MCF 10A (cell line): ENCODE results near the gene MC5R. TPM values are rescaled to one million over a fixed set of nuclear protein-coding genes. Genes with fewer than 3 reads are reported as not detected.

Source experiments
- BruUV-seq: library from RNA; stranded (reverse); fragments of 400-500 nt; replicated peaks from 2 replicates; lab custom pipeline; 2021; lab: Mats Ljungman, UMichigan
- CTCF ChIA-PET: fragments of 300-600 bp; sonication (Branson Sonifier 250); formaldehyde crosslinking; extraction: SDS; loops from one replicate; lab custom pipeline; 2021; ENCODE audit warnings: antibody characterized with exemption, inconsistent platforms; lab: Yijun Ruan, JAX
- POLR2A ChIA-PET: fragments of 300-600, 350-650 bp; sonication (Branson Sonifier 250); formaldehyde crosslinking; extraction: SDS; loops from one replicate; lab custom pipeline; 2020; ENCODE audit warnings: antibody characterized with exemption, inconsistent platforms; lab: Yijun Ruan, JAX
- DNase-seq: peaks from one replicate; pipeline ENCODE4 v3.0.0-alpha.2; 2018; ENCODE audit not compliant: unreplicated experiment
- H3K27ac Mint-ChIP-seq: one replicate; pipeline ENCODE4 v1.8.0; 2022; ENCODE audit warnings: mild to moderate bottlenecking, low read depth, mixed read lengths; ENCODE audit not compliant: unreplicated experiment
- H3K27me3 Mint-ChIP-seq: one replicate; pipeline ENCODE4 v1.8.0; 2022; ENCODE audit warnings: mixed read lengths; ENCODE audit not compliant: insufficient read depth, unreplicated experiment
- H3K36me3 Mint-ChIP-seq: one replicate; pipeline ENCODE4 v1.8.0; 2022; ENCODE audit warnings: mild to moderate bottlenecking, moderate library complexity, mixed read lengths; ENCODE audit not compliant: insufficient read depth, unreplicated experiment
- H3K4me1 Mint-ChIP-seq: one replicate; pipeline ENCODE4 v1.8.0; 2022; ENCODE audit warnings: mixed read lengths; ENCODE audit not compliant: insufficient read depth, unreplicated experiment
- H3K4me3 Mint-ChIP-seq: one replicate; pipeline ENCODE4 v1.8.0; 2022; ENCODE audit warnings: mild to moderate bottlenecking, moderate library complexity, mixed read lengths; ENCODE audit not compliant: unreplicated experiment
- H3K9me3 Mint-ChIP-seq: one replicate; pipeline ENCODE4 v1.8.0; 2022; ENCODE audit warnings: mixed read lengths; ENCODE audit not compliant: unreplicated experiment
- intact Hi-C: fragments of 100-400 bp; cut with micrococcal nuclease; formaldehyde crosslinking; loops from 2 replicates; pipeline ENCODE4 v1.14.1; 2022
- total RNA-seq: library from RNA; stranded (reverse); gene quantifications from 2 replicates; pipeline ENCODE4 v1.2.3, GENCODE V29; 2022
- TF ChIP-seq, protein P1 (sequence below): fragments of 200-600 bp; IDR thresholded peaks from one replicate; pipeline ENCODE4 v1.8.0; 2022; ENCODE audit warnings: antibody characterized with exemption, mild to moderate bottlenecking; ENCODE audit not compliant: unreplicated experiment

Gene MC5R
- total RNA-seq, 1 experiment from 2014 or later, result not detected

GRCh38 chr18:13801260-13801601 is 22.7 kb upstream of the MC5R start:
- H3K4me3 Mint-ChIP-seq, result no peak overlapping the region
- H3K9me3 Mint-ChIP-seq, result no peaks in the 10 kb centered on the region
- H3K4me1 Mint-ChIP-seq, result peaks cover 14% of the 10 kb centered on the region
- H3K27me3 Mint-ChIP-seq, result no peaks in the 10 kb centered on the region
- TF ChIP-seq, protein P1, sequence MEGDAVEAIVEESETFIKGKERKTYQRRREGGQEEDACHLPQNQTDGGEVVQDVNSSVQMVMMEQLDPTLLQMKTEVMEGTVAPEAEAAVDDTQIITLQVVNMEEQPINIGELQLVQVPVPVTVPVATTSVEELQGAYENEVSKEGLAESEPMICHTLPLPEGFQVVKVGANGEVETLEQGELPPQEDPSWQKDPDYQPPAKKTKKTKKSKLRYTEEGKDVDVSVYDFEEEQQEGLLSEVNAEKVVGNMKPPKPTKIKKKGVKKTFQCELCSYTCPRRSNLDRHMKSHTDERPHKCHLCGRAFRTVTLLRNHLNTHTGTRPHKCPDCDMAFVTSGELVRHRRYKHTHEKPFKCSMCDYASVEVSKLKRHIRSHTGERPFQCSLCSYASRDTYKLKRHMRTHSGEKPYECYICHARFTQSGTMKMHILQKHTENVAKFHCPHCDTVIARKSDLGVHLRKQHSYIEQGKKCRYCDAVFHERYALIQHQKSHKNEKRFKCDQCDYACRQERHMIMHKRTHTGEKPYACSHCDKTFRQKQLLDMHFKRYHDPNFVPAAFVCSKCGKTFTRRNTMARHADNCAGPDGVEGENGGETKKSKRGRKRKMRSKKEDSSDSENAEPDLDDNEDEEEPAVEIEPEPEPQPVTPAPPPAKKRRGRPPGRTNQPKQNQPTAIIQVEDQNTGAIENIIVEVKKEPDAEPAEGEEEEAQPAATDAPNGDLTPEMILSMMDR, result no peak
- ChIA-PET POLR2A (interaction anchor here (1.2 kb wide), 1 partner anchor 74 kb away, joined by 3 read pairs; the partner anchor contains the start of genes FAM210A and RNMT), CTCF (interaction anchor here (4.5 kb wide), 1 partner anchor 12 kb away, joined by 44 read pairs; no protein-coding TSS in a partner anchor)
- DNase-seq, result no peak
- H3K36me3 Mint-ChIP-seq, result no peaks in the 10 kb centered on the region
- BruUV-seq, result no TSS peak
- intact Hi-C loops, result no loop called here
- no peak overlapping the region for H3K27ac Mint-ChIP-seq

GRCh38 chr18:13804305-13804704 is 19.6 kb upstream of the MC5R start:
- TF ChIP-seq, protein P1, result no peak
- H3K9me3 Mint-ChIP-seq, result no peaks in the 10 kb centered on the region

DNA sequence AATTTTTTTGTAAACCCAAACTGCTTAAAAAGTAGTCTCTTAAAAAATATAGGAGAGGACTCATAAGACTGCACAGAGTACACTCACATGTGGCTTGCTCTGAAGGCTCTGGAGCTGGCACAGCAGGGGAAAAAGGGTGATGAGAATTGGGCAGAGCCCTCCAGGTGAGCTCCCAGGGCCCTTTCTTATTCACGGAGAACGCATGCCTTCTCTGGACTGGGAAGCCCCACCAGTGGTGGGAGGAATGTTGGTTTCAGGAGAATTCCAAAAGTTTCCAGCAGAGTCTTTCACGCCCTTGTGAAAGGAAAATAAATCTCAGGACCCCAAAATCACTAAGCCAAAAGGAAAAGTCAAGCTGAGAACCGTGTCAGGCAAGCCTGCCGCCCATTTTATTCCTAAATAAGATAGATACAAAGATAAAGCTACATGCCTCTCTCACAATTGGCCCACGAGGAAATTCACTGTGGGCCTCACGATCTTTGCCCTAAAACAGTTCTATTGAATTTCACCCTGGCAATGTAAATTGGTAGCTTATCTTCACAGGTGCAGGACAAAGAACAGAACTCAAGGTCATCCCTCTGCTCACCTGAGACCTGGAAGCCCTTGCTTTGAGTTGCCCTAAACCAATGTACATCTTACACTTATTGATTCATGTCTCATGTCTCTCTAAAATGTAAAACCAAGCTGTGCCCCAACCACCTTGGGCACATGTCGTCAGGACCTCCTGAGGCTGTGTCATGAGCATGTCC is 15.5 kb upstream of the MC5R start:
- intact Hi-C loops, result no loop called here
- no peak overlapping the region for H3K4me3 Mint-ChIP-seq
- CTCF ChIA-PET, result interaction anchor here (0.6 to 11.9 kb wide), 6 partner anchors 13 to 608 kb away, joined by 3 to 124 read pairs (median 4); partner anchors contain the start of gene MC5R
- no TSS peak for BruUV-seq
- H3K36me3 Mint-ChIP-seq, result no peaks in the 10 kb centered on the region
- H3K27me3 Mint-ChIP-seq, result no peaks in the 10 kb centered on the region
- no peak overlapping the region for H3K27ac Mint-ChIP-seq
- H3K9me3 Mint-ChIP-seq, result no peaks in the 10 kb centered on the region
- no peak for DNase-seq
- POLR2A ChIA-PET, result no interaction called here
- TF ChIP-seq, protein P1, result no peak
- peaks cover 4% of the 10 kb centered on the region for H3K4me1 Mint-ChIP-seq

More at GRCh38 chr18:13804305-13804704, 19.6 kb upstream of the MC5R start:
- ChIA-PET POLR2A (no interaction called here), CTCF (interaction anchor here (0.7 to 4.5 kb wide), 4 partner anchors 9 to 247 kb away, joined by 3 to 44 read pairs (median 6); partner anchors contain the start of gene MC5R)
- H3K27ac Mint-ChIP-seq, result no peak overlapping the region
- no peaks in the 10 kb centered on the region for H3K36me3 Mint-ChIP-seq
- BruUV-seq, result no TSS peak
- intact Hi-C loops, result no loop called here
- DNase-seq, result no peak
- no peaks in the 10 kb centered on the region for H3K4me1 Mint-ChIP-seq
- H3K27me3 Mint-ChIP-seq, result no peaks in the 10 kb centered on the region
- no peak overlapping the region for H3K4me3 Mint-ChIP-seq

GRCh38 chr18:13809043-13809430 is 14.9 kb upstream of the MC5R start:
- ChIA-PET POLR2A (no interaction called here), CTCF (interaction anchor here (0.6 to 11.9 kb wide), 4 partner anchors 12 to 607 kb away, joined by 3 to 124 read pairs (median 4); no protein-coding TSS in a partner anchor)
- no TSS peak for BruUV-seq
- DNase-seq, result no peak
- Mint-ChIP-seq H3K27me3 (no peaks in the 10 kb centered on the region), H3K9me3 (no peaks in the 10 kb centered on the region), H3K4me1 (peaks cover 6% of the 10 kb centered on the region), H3K27ac (no peak overlapping the region), H3K36me3 (no peaks in the 10 kb centered on the region), H3K4me3 (no peak overlapping the region)
- intact Hi-C loops, result no loop called here
- TF ChIP-seq, protein P1, result no peak
